Breast epithelium (tissue), 4 donors: ENCODE measurements around the gene ARFRP1. TPM values are rescaled to one million over a fixed set of nuclear protein-coding genes. Genes with fewer than 3 reads are reported as not detected.

Experiments
- DNase-seq, 2 donors: peaks; one replicate each; pipeline ENCODE4 v3.0.0-alpha.2; 2019; ENCODE audit warnings: low spot score in 2 of 2
- H3K27ac ChIP-seq, 2 donors: fragments of 200-600 bp; sonication (generic) in 1 of 2; one replicate each; pipeline ENCODE4 v1.5.1; 2016 to 2019; ENCODE audit warnings: mild to moderate bottlenecking in 1 of 2
- H3K27me3 ChIP-seq, 2 donors: fragments of 200-600 bp; sonication (generic) in 1 of 2; one replicate each; pipeline versions ENCODE4 v1.5.1 to v1.6.0; 2017 to 2019; ENCODE audit warnings: control low read depth in 1 of 2, mild to moderate bottlenecking in 1 of 2
- H3K36me3 ChIP-seq: fragments of 200-600 bp; one replicate; pipeline ENCODE4 v1.5.1; 2019
- H3K4me1 ChIP-seq, 2 donors: fragments of 200-600 bp; sonication (generic); one replicate each; pipeline ENCODE4 v1.5.1; 2016 to 2019; ENCODE audit warnings: control low read depth in 1 of 2
- H3K4me3 ChIP-seq, 3 donors: fragments of 200-600 bp; sonication (generic); 1 replicate in 2 of 3; 2 replicates in 1 of 3; pipeline ENCODE4 v1.5.1; 2016 to 2019; ENCODE audit warnings: mild to moderate bottlenecking in 3 of 3, moderate library complexity in 2 of 3
- H3K9me3 ChIP-seq, 2 donors: fragments of 200-600 bp; sonication (generic) in 1 of 2; one replicate each; pipeline ENCODE4 v1.5.1; 2016 to 2019; ENCODE audit warnings: control low read depth in 1 of 2
- CTCF ChIP-seq, 3 donors: fragments of 450-650 bp; IDR thresholded peaks; one replicate each; pipeline ENCODE4 v1.5.1; 2016 to 2017; ENCODE audit warnings: antibody characterized with exemption in 3 of 3, mild to moderate bottlenecking in 3 of 3, moderate library complexity in 3 of 3
- POLR2A ChIP-seq: fragments of 450-650 bp; IDR thresholded peaks from one replicate; pipeline ENCODE4 v1.6.1; 2016; ENCODE audit warnings: antibody characterized with exemption, mild to moderate bottlenecking, moderate library complexity
- POLR2AphosphoS5 ChIP-seq, 3 donors: sonication (generic); formaldehyde crosslinking; IDR thresholded peaks; one replicate each; pipeline ENCODE4 v1.6.1; 2017; ENCODE audit warnings: antibody characterized with exemption in 3 of 3
- intact Hi-C: fragments of 100-400 bp; cut with DNase I; formaldehyde crosslinking; loops from one replicate; pipeline ENCODE4 v1.15.1; 2023; ENCODE audit warnings: low total_unique reads
- total RNA-seq, 3 donors: library from RNA; depleted of rRNA; stranded (reverse); fragments of >200 nt; gene quantifications; one replicate each; pipeline ENCODE4 v1.1.0, GENCODE V29; 2016

ARFRP1 gene
- total RNA-seq, 3 donors from 2014 or later = 30.7 to 41.0 (median 32.3) TPM

GRCh38 chr20:63711085-63711645 lies 3.4 kb upstream of the ARFRP1 start:
- Histone ChIP-seq H3K36me3 (no peaks in the 10 kb centered on the region), H3K9me3 (peaks cover 10 to 13% of the 10 kb centered on the region in 2 donors), H3K27ac (no peak overlapping the region), H3K27me3 (no peaks in the 10 kb centered on the region), H3K4me1 (peaks cover 7 to 10% of the 10 kb centered on the region in 2 donors), H3K4me3 (no peak overlapping the region)
- intact Hi-C loops = no loop called here
- TF ChIP-seq CTCF (IDR thresholded peaks at IDR 0.05) (no peak), POLR2A (no peak), POLR2AphosphoS5 (IDR thresholded peaks at IDR 0.05) (no peak)
- no peak for DNase-seq

- Histone ChIP-seq H3K27me3 (no peaks in the 10 kb centered on the region), H3K36me3 (peaks cover 7% of the 10 kb centered on the region), H3K4me3 (peak overlapping the region; percentile 88 to 93 (median 91)), H3K9me3 (peaks cover 0 to 4% of the 10 kb centered on the region in 2 donors), H3K27ac (no peak overlapping the region), H3K4me1 (peaks cover 7 to 13% of the 10 kb centered on the region in 2 donors)
- intact Hi-C loops = no loop called here
- TF ChIP-seq POLR2A (no peak), POLR2AphosphoS5 (IDR thresholded peaks at IDR 0.05) (no peak), CTCF (IDR thresholded peaks at IDR 0.05) (no peak)
- no peak for DNase-seq
Measured at GRCh38 chr20:63709149-63709527, 1.4 kb upstream of the ARFRP1 start.

GRCh38 chr20:63708301-63709148 lies 749 bp upstream of the ARFRP1 start:
- peaks cover 7 to 13% of the 10 kb centered on the region in 2 donors for H3K4me1 ChIP-seq
- intact Hi-C loops = no loop called here
- H3K27me3 ChIP-seq = no peaks in the 10 kb centered on the region
- TF ChIP-seq POLR2A (no peak), CTCF (IDR thresholded peaks at IDR 0.05) (no peak), POLR2AphosphoS5 (IDR thresholded peaks at IDR 0.05) (no peak)
- peak overlapping the region; percentile 90 to 92 for H3K27ac ChIP-seq
- peak overlapping the region; percentile 88 to 93 (median 91) for H3K4me3 ChIP-seq
- no peak for DNase-seq
- H3K9me3 ChIP-seq = no peaks in the 10 kb centered on the region
- peaks cover 7% of the 10 kb centered on the region for H3K36me3 ChIP-seq

GRCh38 chr20:63706852-63707557 lies 771 bp downstream of the ARFRP1 start:
- DNase-seq = no peak
- Histone ChIP-seq H3K27me3 (no peaks in the 10 kb centered on the region), H3K27ac (peak overlapping the region; percentile 90 to 92), H3K36me3 (peaks cover 7% of the 10 kb centered on the region), H3K4me3 (peak overlapping the region; percentile 88 to 93 (median 91)), H3K9me3 (no peaks in the 10 kb centered on the region), H3K4me1 (peaks cover 7 to 13% of the 10 kb centered on the region in 2 donors)
- intact Hi-C loops = no loop called here
- TF ChIP-seq CTCF (IDR thresholded peaks at IDR 0.05) (no peak), POLR2AphosphoS5 (IDR thresholded peaks at IDR 0.05) (no peak), POLR2A (no peak)
